Measurements from ENCODE around the gene TRIP12. TPM values are rescaled to one million over a fixed set of nuclear protein-coding genes. Genes with fewer than 3 reads are reported as not detected.

TRIP12 gene
- total RNA-seq, 1 donor from 2014 or later: 211 TPM

DNA sequence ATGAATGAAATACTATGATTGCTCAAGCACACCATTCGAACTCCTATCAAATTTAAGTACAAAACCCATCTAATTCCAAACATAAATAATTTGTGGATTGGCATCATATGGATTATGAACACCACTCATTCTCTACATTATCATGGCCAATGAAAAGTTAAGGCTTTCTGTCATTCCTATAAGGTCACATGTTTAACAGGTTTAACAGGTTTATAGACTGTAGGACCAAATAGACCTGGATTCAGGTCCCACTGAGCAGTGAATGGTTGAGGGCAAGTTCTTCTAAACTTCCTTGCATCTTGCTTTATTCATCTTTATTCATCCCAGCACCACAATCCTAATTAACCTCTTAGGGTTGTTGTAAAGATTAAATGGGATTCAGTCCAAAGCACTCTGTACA lies 33.9 kb upstream of the TRIP12 start:
- Histone ChIP-seq H3K27me3 (no peaks in the 10 kb centered on the region), H3K4me3 (no peak overlapping the region), H3K36me3 (no peaks in the 10 kb centered on the region), H3K9me3 (no peaks in the 10 kb centered on the region), H3K27ac (no peak overlapping the region), H3K4me1 (no peaks in the 10 kb centered on the region)
- DNase-seq (no peak), ATAC-seq (no peak)
- intact Hi-C loops (cut with DNase I): no loop called here
- TF ChIP-seq, protein P1, sequence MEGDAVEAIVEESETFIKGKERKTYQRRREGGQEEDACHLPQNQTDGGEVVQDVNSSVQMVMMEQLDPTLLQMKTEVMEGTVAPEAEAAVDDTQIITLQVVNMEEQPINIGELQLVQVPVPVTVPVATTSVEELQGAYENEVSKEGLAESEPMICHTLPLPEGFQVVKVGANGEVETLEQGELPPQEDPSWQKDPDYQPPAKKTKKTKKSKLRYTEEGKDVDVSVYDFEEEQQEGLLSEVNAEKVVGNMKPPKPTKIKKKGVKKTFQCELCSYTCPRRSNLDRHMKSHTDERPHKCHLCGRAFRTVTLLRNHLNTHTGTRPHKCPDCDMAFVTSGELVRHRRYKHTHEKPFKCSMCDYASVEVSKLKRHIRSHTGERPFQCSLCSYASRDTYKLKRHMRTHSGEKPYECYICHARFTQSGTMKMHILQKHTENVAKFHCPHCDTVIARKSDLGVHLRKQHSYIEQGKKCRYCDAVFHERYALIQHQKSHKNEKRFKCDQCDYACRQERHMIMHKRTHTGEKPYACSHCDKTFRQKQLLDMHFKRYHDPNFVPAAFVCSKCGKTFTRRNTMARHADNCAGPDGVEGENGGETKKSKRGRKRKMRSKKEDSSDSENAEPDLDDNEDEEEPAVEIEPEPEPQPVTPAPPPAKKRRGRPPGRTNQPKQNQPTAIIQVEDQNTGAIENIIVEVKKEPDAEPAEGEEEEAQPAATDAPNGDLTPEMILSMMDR (IDR thresholded peaks at IDR 0.05): no peak

DNA sequence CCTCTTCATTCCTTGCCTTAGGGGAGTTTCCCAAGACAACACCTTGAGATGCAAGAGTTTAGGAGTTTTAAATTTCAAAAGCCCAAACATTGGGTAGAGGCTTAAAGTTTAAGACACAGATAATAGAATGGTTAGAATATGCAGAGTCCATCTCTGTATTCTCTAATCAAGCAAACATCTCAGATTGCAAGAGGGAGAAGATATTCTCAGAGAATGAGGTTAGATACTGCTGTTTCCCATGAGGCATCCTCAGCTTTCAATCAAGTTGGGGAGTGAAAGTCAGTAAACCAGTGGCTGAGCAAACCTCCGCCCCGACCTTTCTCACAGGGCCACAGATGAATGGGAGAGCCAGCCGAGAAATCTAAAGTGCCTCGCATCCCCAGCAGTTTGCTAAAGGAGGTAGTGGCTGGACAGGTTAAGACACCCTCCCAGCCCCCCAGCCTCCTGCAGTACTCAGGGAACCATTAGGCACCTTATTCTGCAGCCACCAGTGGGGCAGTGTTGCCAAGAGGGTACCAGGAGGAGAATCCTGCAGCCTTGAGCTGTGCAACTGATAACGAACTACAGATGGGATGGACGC lies 30.5 kb upstream of the TRIP12 start:
- intact Hi-C loops (cut with DNase I): no loop called here
- H3K27ac ChIP-seq: no peak overlapping the region
- no peak overlapping the region for H3K4me3 ChIP-seq
- no peaks in the 10 kb centered on the region for H3K27me3 ChIP-seq
- no peak for ATAC-seq
- TF ChIP-seq, protein P1 (IDR thresholded peaks at IDR 0.05): no peak
- no peaks in the 10 kb centered on the region for H3K36me3 ChIP-seq
- DNase-seq: peak; percentile 56
- H3K9me3 ChIP-seq: no peaks in the 10 kb centered on the region
- H3K4me1 ChIP-seq: no peaks in the 10 kb centered on the region

DNA sequence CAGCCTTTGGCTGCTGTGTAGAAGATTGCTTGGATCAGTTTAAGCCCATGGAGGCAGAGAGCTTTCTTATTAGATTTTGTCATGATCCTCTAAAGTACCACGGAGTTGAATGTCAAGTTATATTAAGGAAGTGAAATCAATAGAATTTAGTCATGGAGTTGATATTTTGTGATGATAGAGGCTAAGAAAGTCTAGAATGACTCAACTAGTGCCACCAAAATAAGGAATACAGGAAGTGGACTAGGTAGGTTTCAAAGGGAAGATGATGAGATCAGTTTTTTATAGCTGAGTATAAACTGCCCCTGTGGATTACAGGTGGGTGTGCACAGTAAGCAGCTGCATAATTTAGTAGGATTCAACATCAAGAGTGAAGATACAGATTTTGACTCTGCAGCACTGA lies 25.7 kb upstream of the TRIP12 start:
- DNase-seq (no peak), ATAC-seq (no peak)
- no peak overlapping the region for H3K4me3 ChIP-seq
- no peaks in the 10 kb centered on the region for H3K36me3 ChIP-seq
- H3K27me3 ChIP-seq: no peaks in the 10 kb centered on the region
- H3K4me1 ChIP-seq: no peaks in the 10 kb centered on the region
- intact Hi-C loops (cut with DNase I): no loop called here
- TF ChIP-seq, protein P1 (IDR thresholded peaks at IDR 0.05): no peak
- no peaks in the 10 kb centered on the region for H3K9me3 ChIP-seq
- H3K27ac ChIP-seq: no peak overlapping the region

DNA sequence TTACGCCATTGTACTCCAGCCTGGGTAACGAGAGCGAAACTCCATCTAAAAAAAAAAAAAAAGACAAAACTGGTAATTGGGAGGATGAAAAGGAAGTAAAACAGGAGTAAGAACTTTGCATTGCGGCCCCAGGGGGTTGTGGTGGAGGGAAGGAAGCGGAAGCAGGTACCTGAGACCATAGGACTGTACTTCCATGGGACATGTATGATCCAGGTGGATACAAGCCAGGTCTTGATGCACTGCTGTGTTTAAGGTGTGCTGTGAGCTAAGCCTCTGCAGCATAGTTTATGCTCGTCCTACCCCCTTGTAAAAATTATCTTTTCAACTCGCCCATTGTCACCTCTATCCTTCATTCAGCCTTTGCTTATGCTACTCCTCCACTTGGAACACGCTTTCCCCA lies 24.2 kb upstream of the TRIP12 start:
- TF ChIP-seq, protein P1 (IDR thresholded peaks at IDR 0.05): no peak
- no peaks in the 10 kb centered on the region for H3K9me3 ChIP-seq
- H3K4me3 ChIP-seq: no peak overlapping the region
- no peaks in the 10 kb centered on the region for H3K36me3 ChIP-seq
- ATAC-seq (no peak), DNase-seq (no peak)
- no peaks in the 10 kb centered on the region for H3K4me1 ChIP-seq
- no peak overlapping the region for H3K27ac ChIP-seq
- intact Hi-C loops (cut with DNase I): no loop called here
- H3K27me3 ChIP-seq: no peaks in the 10 kb centered on the region

DNA sequence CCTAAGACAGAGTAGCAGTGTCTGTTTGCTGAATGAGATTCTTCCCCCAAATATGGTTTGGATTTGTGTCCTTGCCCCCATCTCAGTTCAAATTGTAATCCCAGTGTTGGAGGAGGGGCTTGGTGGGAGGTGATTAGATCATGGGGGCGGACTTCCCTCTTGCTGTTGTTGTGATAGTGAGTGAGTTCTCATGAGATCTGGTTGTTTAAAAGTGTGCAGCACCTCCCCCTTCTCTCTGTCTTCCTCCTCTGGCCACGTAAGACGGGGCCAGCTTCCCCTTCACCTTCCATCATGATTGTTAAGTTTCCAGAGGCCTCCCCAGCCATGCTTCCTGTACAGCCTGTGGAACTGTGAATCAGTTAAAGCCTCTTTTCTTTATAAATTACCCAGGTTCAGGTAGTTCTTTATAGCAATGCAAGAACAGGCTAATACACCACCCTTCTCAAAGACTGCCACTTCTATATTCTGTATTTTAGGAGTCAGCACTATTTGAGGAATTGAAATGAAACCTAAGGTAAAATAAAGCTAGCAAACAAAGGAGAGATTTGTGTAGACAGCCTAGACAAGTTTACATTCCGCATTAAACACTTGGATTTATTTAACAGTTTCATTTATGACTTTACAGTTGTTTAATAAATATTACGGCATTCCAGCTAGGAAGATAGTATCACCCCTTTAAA lies 22.1 kb upstream of the TRIP12 start:
- Histone ChIP-seq H3K4me3 (no peak overlapping the region), H3K36me3 (no peaks in the 10 kb centered on the region), H3K27me3 (no peaks in the 10 kb centered on the region), H3K27ac (no peak overlapping the region), H3K9me3 (no peaks in the 10 kb centered on the region), H3K4me1 (no peaks in the 10 kb centered on the region)
- intact Hi-C loops (cut with DNase I): no loop called here
- no peak for ATAC-seq
- TF ChIP-seq, protein P1 (IDR thresholded peaks at IDR 0.05): no peak
- no peak for DNase-seq
